Lung (tissue), 12 donors: ENCODE results near the gene KIAA1217. TPM values are rescaled to one million over a fixed set of nuclear protein-coding genes. Genes with fewer than 3 reads are reported as not detected.

ENCODE experiments used
- ATAC-seq: fragments of 200-7000 bp; cut with Tn5 transposase; one replicate; pipeline ENCODE4 v1.9.1; 2020; ENCODE audit warnings: moderate number of reproducible peaks; ENCODE audit not compliant: insufficient read depth, low FRiP score
- DNase-seq, 3 donors: peaks; one replicate each; pipeline ENCODE4 v3.0.0-alpha.2; 2013 to 2017
- H3K27ac ChIP-seq, 2 donors: one replicate each; pipeline ENCODE4 v1.5.1; 2013; ENCODE audit warnings: mild to moderate bottlenecking in 2 of 2, moderate library complexity in 2 of 2, control low read depth in 1 of 2, inconsistent platforms in 1 of 2, low read depth in 1 of 2, low read length in 1 of 2
- H3K27me3 ChIP-seq, 3 donors: one replicate each; pipeline ENCODE4 v1.5.1; 2013; ENCODE audit warnings: low read length in 2 of 3; ENCODE audit not compliant: control insufficient read depth in 3 of 3, insufficient read depth in 3 of 3
- H3K36me3 ChIP-seq, 4 donors: one replicate each; pipeline ENCODE4 v1.5.1; 2013; ENCODE audit warnings: low read length in 4 of 4, mild to moderate bottlenecking in 1 of 4, moderate library complexity in 1 of 4; ENCODE audit not compliant: control insufficient read depth in 4 of 4, insufficient read depth in 4 of 4
- H3K4me1 ChIP-seq, 5 donors: one replicate each; pipeline ENCODE4 v1.5.1; 2013; ENCODE audit warnings: low read length in 5 of 5, mild to moderate bottlenecking in 2 of 5, moderate library complexity in 1 of 5; ENCODE audit not compliant: control insufficient read depth in 5 of 5, insufficient read depth in 5 of 5
- H3K4me3 ChIP-seq: one replicate; pipeline ENCODE4 v1.5.1; 2013; ENCODE audit warnings: mild to moderate bottlenecking, control low read depth, moderate library complexity
- H3K9ac ChIP-seq, 2 donors: one replicate each; pipeline ENCODE4 v1.5.1; 2013; ENCODE audit warnings: low read length in 2 of 2, control low read depth in 1 of 2; ENCODE audit not compliant: insufficient read depth in 1 of 2
- H3K9me3 ChIP-seq, 4 donors: one replicate each; pipeline ENCODE4 v1.5.1; 2013; ENCODE audit warnings: low read length in 3 of 4, mild to moderate bottlenecking in 1 of 4, moderate library complexity in 1 of 4; ENCODE audit not compliant: control insufficient read depth in 4 of 4, insufficient read depth in 3 of 4
- WGBS, 2 donors: extraction: QIAGEN DNeasy Blood & Tissue Kit; methylation state at CpG; one replicate each; pipeline ENCODE4 v1.1.7; 2013; 5-methylcytosine and 5-hydroxymethylcytosine counted together
- polyA plus RNA-seq, 2 donors: library from polyadenylated mRNA; stranded (reverse); fragments of 200-250 nt; gene quantifications; one replicate each; pipeline ENCODE4 v1.2.1, GENCODE V29; 2013
- total RNA-seq, 2 donors: library from RNA; depleted of rRNA in 1 of 2; stranded (reverse); fragments of >200 nt in 1 of 2; gene quantifications; one replicate each; pipeline ENCODE4 v1.2.1, GENCODE V29; 2014 to 2021
- TF ChIP-seq, protein P1 (sequence below): IDR thresholded peaks from 2 replicates; pipeline ENCODE4 v1.5.1; 2012; ENCODE audit warnings: mild to moderate bottlenecking; ENCODE audit errors: control extremely low read depth, extremely low read depth
- donor health status: control.
- donor health status: control.
- donor health status: Bipolar disorder and iron deficiency.
- donor health status: healthy.
- donor health status: DM: yes; HTN: yes; CAD: no.

KIAA1217 gene
- total and polyA plus RNA-seq, 4 donors = 5.5 to 58.6 (median 24.1) TPM

GRCh38 chr10:24378126-24378920 lies 169.4 kb downstream of the KIAA1217 start:
- no peak for ATAC-seq
- TF ChIP-seq, protein P1, sequence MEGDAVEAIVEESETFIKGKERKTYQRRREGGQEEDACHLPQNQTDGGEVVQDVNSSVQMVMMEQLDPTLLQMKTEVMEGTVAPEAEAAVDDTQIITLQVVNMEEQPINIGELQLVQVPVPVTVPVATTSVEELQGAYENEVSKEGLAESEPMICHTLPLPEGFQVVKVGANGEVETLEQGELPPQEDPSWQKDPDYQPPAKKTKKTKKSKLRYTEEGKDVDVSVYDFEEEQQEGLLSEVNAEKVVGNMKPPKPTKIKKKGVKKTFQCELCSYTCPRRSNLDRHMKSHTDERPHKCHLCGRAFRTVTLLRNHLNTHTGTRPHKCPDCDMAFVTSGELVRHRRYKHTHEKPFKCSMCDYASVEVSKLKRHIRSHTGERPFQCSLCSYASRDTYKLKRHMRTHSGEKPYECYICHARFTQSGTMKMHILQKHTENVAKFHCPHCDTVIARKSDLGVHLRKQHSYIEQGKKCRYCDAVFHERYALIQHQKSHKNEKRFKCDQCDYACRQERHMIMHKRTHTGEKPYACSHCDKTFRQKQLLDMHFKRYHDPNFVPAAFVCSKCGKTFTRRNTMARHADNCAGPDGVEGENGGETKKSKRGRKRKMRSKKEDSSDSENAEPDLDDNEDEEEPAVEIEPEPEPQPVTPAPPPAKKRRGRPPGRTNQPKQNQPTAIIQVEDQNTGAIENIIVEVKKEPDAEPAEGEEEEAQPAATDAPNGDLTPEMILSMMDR = no peak

DNA sequence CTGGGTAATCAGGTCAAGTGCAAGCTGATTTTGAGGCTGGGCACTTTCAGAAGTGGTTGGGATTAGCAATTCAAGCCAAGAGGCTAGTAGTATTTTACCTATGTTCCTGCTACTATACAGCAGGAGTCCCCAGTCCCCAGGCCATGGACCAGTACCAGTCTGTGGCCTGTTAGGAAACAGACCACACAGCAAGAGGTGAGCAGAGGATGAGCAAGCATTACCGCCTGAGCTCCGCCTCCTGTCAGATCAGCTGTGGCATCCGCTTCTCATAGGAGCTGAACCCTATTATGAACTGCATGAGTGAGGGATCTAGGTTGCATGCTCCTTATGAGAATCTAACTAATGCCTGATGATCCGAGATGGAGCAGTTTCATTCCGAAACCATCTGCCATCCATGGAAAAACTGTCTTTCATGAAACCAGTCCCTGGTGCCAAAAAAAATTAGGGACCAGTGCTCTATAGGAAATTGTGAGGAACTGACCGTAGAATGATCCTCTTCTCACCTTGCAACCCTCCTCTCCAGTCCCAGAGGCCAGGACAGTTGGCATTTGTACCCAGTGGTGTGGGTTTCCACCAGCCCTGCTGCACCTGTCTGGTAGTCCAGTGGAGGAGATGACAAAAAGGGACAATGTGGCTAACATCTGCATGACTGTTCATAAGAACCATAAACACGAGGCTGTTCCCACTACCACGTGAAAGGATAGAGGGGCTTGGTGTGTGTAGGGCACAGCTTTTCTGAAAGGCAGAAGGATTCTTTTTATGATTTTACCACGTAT lies 172.5 kb downstream of the KIAA1217 start:
- TF ChIP-seq, protein P1 = no peak
- Histone ChIP-seq H3K36me3 (peaks cover 0 to 1% (median 0%) of the 10 kb centered on the region in 4 donors), H3K4me1 (peaks cover 0 to 20% (median 4%) of the 10 kb centered on the region in 5 donors), H3K27ac (no peak overlapping the region), H3K27me3 (no peaks in the 10 kb centered on the region), H3K4me3 (no peak overlapping the region), H3K9me3 (no peaks in the 10 kb centered on the region), H3K9ac (no peak overlapping the region)
- ATAC-seq (no peak), DNase-seq (no peak)
- WGBS, 2 donors = 91% methylated on average over 9 of the region's 9 CpGs

More at GRCh38 chr10:24378126-24378920, 169.4 kb downstream of the KIAA1217 start:
- Histone ChIP-seq H3K4me1 (peaks cover 0 to 25% (median 3%) of the 10 kb centered on the region in 5 donors), H3K9me3 (peaks cover 0 to 2% (median 0%) of the 10 kb centered on the region in 4 donors), H3K27me3 (no peaks in the 10 kb centered on the region), H3K36me3 (no peaks in the 10 kb centered on the region), H3K27ac (no peak overlapping the region), H3K4me3 (no peak overlapping the region), H3K9ac (no peak overlapping the region)
- 86% methylated on average over 6 of the region's 6 CpGs for WGBS, 2 donors
- DNase-seq = no peak

DNA sequence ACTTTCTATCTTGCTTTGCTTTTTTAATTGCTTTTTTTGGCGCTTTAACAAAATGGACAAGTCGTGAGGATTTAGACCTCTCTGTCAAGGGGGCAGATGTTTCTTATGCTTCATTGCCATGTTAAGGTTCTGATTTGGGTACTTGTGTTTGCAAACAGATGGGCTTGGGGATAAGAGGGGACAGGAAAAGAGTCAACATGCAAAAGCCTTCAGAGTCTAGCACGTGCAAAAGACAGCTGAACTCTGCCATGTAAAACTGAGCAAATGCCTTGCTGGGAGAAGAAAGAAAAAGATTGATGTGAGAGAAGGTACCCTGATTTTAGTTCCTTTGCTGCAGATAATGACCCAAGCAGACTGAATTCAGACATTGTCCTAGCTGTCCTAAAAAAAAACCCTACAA lies 173.1 kb downstream of the KIAA1217 start:
- H3K27ac ChIP-seq = no peak overlapping the region
- no peak overlapping the region for H3K9ac ChIP-seq
- H3K4me3 ChIP-seq = no peak overlapping the region
- ATAC-seq = no peak
- WGBS, 2 donors = 52 to 57% methylated on average over 3 of the region's 3 CpGs
- no peaks in the 10 kb centered on the region for H3K9me3 ChIP-seq
- no peaks in the 10 kb centered on the region for H3K27me3 ChIP-seq
- DNase-seq = peak in 1 of 3 donors; percentile 39
- peaks cover 0 to 20% (median 4%) of the 10 kb centered on the region in 5 donors for H3K4me1 ChIP-seq
- TF ChIP-seq, protein P1 = no peak
- H3K36me3 ChIP-seq = peaks cover 0 to 1% (median 0%) of the 10 kb centered on the region in 4 donors
